IPS DF 6.9 (cell line): Measurements from ENCODE around the gene AP3S2.
A peak's percentile ranks its signal among the peaks of the same experiment; 100 is the strongest.
"Not testable (repeated sequence)": the region's sequence is repeated elsewhere in the genome, so short reads cannot be mapped to it uniquely, and the experiment has no call there.

Experiments
- DNase-seq: peaks from one replicate; pipeline ENCODE4 v3.0.0-alpha.2; 2013; ENCODE audit warnings: low read depth, low spot score
- H3K27ac ChIP-seq: one replicate; pipeline ENCODE4 v1.5.1; 2013; ENCODE audit warnings: low read length, control low read depth
- H3K27me3 ChIP-seq: 2 replicates; pipeline ENCODE4 v1.6.1; 2013; ENCODE audit warnings: mild to moderate bottlenecking, low read length; ENCODE audit not compliant: control insufficient read depth, insufficient read depth
- H3K36me3 ChIP-seq: 2 replicates; pipeline ENCODE4 v1.6.1; 2013; ENCODE audit warnings: low read length; ENCODE audit not compliant: control insufficient read depth, insufficient read depth
- H3K4me1 ChIP-seq: 2 replicates; pipeline ENCODE4 v1.6.1; 2013; ENCODE audit warnings: low read length; ENCODE audit not compliant: control insufficient read depth, insufficient read depth
- H3K4me3 ChIP-seq: 2 replicates; pipeline ENCODE4 v1.5.1; 2013; ENCODE audit warnings: mild to moderate bottlenecking, low read length
- H3K9me3 ChIP-seq: 2 replicates; pipeline ENCODE4 v1.6.1; 2013; ENCODE audit warnings: low read length, inconsistent platforms; ENCODE audit not compliant: control insufficient read depth, insufficient read depth
- WGBS: extraction: QIAGEN DNeasy Blood & Tissue Kit; methylation state at CpG from one replicate; pipeline ENCODE4 v1.1.7; 2013; ENCODE audit warnings: mixed read lengths, missing lambda C conversion rate; ENCODE audit not compliant: insufficient read length, insufficient coverage; 5-methylcytosine and 5-hydroxymethylcytosine counted together

AP3S2 gene

DNA sequence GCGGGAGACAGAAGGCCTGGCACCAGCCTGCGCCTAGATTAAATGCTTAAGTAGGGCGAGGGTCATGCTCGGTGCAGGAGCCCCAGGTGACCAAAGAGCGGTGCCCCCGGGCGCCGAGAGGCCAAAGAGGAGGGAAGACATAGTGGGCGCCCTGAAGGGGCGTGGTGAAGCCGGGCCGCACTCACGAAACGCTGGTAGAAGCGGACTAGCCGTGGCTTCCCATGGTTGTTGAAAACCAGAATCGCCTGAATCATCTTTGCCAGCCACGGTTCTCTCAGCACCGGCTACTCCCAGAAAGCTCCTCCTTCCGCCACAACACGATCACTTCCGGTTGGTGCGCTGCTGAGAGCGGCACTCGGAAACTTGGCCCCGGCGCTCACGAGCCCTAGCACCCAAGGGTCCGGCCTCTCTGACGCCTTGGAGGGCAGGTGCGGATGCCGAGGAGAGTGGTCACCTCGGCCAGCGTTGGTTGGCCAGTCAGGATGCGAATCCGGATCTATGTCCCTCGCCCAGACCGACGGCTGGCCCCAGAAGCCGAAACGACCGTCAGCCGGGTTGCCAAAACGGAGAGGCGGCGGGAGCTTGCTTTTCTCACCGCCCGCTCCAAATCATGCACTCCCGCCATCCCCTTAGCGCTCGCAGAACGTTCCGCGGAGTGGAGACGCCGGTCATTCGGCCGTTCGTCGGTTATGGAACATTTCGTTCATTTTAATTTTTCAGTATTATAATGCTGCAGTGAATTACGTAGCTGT is at the start of gene AP3S2:
TSS of gene AP3S2 (minus strand) at position 299 of the 752 bp plus-strand sequence. CDS start at position 254, 45 bp downstream.
- H3K9me3 ChIP-seq = no peaks in the 10 kb centered on the region
- no peaks in the 10 kb centered on the region for H3K36me3 ChIP-seq
- no CpG with 5 or more reads among the region's 62 CpGs for WGBS
- no peak within 1 kb of the TSS for H3K27ac ChIP-seq
- peak; percentile 84 for DNase-seq
- no peaks in the 10 kb centered on the region for H3K27me3 ChIP-seq
- peak within 1 kb of the TSS; percentile 81 for H3K4me3 ChIP-seq
- H3K4me1 ChIP-seq = no peaks in the 10 kb centered on the region

DNA sequence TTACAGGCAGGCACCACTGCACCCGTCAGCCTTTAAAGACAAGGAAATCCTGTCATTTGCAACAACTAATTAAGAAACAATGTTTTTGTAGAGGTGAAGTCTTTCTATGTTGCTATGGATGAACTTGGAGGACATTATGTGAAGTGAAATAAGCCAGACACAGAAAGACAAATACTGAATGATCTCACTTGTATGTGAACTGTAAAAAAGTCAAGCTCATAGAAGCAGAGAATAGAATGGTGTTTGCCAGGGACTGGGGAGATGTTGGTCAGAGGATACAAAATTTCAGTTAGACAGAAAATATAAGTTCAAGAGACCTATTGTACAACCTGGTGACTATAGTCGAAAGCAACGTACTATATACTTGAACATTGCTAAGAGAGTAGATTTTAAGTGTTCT is 46.1 kb upstream of the AP3S2 start:
- H3K36me3 ChIP-seq = no peaks in the 10 kb centered on the region
- no peaks in the 10 kb centered on the region for H3K27me3 ChIP-seq
- no peaks in the 10 kb centered on the region for H3K9me3 ChIP-seq
- WGBS = no CpG with 5 or more reads among the region's 3 CpGs
- H3K4me3 ChIP-seq = no peak overlapping the region
- no peak overlapping the region for H3K27ac ChIP-seq
- DNase-seq = no peak
- H3K4me1 ChIP-seq = no peaks in the 10 kb centered on the region

DNA sequence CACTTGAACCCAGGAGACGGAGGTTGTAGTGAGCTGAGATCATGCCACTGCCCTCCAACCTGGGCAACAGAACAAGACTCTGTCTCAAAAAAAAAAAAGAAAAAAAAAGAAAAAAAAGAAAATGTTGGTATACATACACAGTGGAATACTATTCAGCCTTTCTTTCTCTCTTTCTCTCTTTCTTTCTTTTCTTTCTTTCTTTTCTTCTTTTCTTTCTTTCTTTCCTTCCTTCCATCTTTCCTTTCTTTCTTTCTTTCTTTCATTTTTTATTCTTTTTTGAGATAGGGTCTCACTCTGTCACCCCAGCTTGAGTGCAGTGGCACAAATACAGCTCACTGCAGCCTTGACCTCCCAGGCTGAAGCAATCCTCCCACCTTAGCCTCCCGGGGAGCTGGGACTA is 45.6 kb upstream of the AP3S2 start:
- not testable (repeated sequence) for H3K9me3 ChIP-seq, H3K4me3 ChIP-seq, H3K36me3 ChIP-seq, H3K27me3 ChIP-seq, H3K4me1 ChIP-seq, DNase-seq, H3K27ac ChIP-seq
- WGBS = no CpG with 5 or more reads among the region's 2 CpGs

DNA sequence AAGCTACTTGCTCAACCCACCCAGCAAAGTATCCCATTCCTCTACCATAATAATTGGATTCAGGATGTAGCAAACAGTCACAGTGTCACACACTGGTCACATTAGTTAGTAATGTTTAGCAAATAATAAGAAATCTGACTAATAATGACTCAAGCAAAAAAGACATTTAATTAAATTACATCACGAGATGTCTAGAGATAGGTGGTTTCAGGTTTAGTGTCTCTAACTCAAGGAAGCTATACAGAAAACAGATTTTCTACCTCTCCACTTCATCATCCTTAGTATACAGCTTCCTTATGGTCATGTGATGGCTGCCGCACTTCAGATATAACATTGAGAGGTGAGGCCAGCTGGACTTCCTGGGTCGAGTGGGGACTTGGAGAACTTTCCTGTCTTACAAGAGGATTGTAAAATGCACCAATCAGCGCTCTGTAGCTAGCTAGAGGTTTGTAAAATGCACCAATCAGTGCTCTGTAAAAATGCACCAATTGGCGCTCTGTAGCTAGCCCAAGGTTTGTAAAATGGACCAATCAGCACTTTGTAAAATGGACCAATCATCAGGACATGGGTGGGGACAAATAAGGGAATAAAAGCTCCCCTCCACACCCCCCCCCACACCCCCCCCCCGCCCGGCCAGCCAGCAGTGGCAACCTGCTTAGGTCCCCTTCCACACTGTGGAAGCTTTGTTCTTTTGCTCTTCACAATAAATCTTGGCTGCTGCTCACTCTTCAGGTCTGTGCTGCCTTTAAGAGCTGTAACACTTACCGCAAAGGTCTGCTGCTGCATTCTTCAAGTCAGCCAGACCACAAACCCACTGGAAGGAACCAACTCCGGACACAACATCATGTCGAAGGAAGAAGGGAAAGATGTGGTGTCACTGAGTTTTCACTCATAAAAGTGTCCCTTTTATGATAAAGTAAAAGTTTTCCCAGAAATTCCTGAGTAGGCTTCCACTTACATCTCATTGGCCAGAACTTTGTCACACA is 43.9 kb upstream of the AP3S2 start:
- no peak overlapping the region for H3K4me3 ChIP-seq
- H3K27ac ChIP-seq = no peak overlapping the region
- H3K36me3 ChIP-seq = no peaks in the 10 kb centered on the region
- no peaks in the 10 kb centered on the region for H3K9me3 ChIP-seq
- H3K4me1 ChIP-seq = no peaks in the 10 kb centered on the region
- no peak for DNase-seq
- no peaks in the 10 kb centered on the region for H3K27me3 ChIP-seq
- WGBS = no CpG with 5 or more reads among the region's 10 CpGs

DNA sequence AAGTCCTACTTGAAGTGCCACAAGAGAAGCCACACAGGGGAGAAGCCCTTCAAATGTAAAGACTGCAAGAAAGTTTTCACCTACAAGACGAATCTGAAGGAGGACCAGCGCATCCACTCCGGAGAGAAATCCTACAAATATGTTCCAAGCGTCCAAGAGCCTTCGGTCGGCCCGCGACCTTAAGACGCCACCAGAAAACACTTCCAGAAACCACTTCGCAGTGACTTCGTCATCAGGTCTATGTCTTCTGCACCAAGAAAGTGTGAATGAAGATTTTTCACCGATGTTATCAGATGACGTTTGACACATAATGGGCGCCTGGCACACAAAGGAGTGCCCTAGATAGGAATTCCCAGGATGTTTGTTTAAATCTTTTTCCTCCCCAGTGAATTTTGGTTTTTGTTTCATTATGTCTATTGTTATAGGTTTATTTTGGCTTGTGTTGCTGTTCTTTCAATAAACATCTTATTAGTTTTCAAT is 43.0 kb upstream of the AP3S2 start:
- WGBS = no CpG with 5 or more reads among the region's 14 CpGs
- Histone ChIP-seq H3K4me1 (no peaks in the 10 kb centered on the region), H3K27me3 (no peaks in the 10 kb centered on the region), H3K27ac (no peak overlapping the region), H3K4me3 (no peak overlapping the region), H3K36me3 (no peaks in the 10 kb centered on the region), H3K9me3 (no peaks in the 10 kb centered on the region)
- DNase-seq = no peak

DNA sequence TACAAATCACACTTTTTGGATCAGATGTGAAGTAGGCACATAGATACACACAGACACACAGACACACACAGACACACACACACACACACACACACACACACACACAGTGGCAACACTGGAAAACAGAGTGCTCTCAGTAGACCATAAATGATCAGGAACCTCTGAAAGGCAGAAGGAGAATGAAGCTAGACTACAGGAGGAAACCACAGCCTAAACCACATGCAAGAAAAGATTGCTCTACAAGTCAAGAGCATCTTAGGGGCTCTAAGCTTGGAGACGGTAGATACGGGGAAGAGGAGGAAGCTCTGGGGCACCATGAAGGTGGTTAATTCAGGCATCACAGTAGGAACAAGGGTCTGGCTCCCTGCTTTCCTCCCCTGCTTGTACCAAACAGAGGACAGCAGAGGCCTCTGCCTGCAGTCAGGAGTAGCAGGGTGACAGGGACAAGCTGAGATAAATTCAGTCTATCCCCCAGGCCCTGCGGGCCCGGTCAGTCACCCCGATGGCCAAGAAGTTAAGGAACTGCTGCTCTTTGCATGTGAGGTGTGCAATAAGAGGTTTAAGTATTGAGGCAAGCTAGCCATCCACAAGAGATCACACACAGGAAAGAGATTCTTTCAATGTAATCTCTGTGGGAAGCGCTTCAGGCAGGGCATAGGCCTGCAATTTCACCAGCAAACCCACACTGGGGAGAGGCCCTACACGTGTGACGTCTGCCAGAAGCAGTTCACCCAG is 42.4 kb upstream of the AP3S2 start:
- H3K4me1 ChIP-seq = no peaks in the 10 kb centered on the region
- H3K9me3 ChIP-seq = no peaks in the 10 kb centered on the region
- WGBS = no CpG with 5 or more reads among the region's 8 CpGs
- no peak overlapping the region for H3K27ac ChIP-seq
- no peak overlapping the region for H3K4me3 ChIP-seq
- no peaks in the 10 kb centered on the region for H3K36me3 ChIP-seq
- no peak for DNase-seq
- no peaks in the 10 kb centered on the region for H3K27me3 ChIP-seq

DNA sequence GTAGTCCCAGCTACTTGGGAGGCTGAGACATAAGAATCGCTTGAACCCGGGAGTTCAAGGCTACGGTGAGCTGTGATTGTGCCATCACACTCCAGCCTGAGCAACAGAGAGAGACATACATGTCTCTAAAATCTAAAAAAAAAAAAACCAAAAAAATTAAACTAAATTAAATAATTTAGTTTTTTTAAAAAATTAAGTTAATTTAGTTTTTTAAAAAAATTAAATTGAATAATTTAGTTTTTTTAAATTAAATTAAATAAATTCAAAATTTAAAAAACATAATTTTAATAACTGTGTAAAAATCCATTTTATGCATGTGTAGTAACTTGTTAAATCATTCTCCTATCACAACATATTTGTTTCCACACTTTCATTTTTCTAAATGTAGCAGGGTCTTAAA is 39.1 kb upstream of the AP3S2 start:
- Histone ChIP-seq H3K4me3 (no peak overlapping the region), H3K27me3 (no peaks in the 10 kb centered on the region), H3K27ac (no peak overlapping the region), H3K4me1 (no peaks in the 10 kb centered on the region), H3K9me3 (no peaks in the 10 kb centered on the region), H3K36me3 (no peaks in the 10 kb centered on the region)
- DNase-seq = no peak
- no CpG with 5 or more reads among the region's 3 CpGs for WGBS

DNA sequence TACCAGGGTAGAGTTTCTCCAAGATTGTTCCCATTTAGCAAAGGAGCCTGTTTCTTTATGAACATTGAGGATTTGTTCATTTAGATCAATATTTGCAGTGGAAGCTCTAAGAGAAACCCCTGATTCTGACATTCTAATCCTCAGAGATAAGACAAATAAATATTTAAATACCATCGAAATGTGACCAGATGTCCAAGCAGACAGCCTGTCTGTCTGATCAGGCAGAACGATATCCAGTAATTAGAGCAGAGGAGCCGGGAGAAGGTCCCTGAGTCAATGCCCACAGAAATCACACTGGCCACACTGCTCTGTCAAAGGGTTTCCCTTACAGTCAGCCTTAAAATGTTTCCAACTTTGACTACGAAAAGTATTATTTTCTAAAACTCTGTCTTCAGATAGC is 34.6 kb upstream of the AP3S2 start:
- H3K27me3 ChIP-seq = no peaks in the 10 kb centered on the region
- no peaks in the 10 kb centered on the region for H3K36me3 ChIP-seq
- DNase-seq = no peak
- no peak overlapping the region for H3K27ac ChIP-seq
- H3K4me3 ChIP-seq = no peak overlapping the region
- H3K9me3 ChIP-seq = no peaks in the 10 kb centered on the region
- no peaks in the 10 kb centered on the region for H3K4me1 ChIP-seq
- no CpG with 5 or more reads among the region's 4 CpGs for WGBS

DNA sequence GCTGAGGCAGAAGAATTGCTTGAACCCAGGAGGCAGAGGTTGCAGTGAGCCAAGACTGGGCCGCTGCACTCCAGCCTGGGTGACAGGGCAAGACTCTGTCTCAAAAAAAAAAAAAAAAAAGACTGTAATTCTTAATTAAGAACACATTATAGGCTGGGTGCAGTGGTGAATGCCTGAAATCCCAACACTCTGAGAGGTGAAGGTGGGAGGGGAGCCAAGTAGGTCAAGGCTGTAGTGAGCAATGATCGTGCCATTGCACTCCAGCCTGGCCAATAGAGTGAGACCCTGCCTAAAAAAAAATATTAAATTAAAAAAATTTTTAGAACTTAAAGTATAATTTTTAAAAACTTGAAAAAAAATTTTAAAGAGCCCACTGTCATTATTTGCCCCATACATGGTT is 32.4 kb upstream of the AP3S2 start:
- Histone ChIP-seq H3K36me3 (no peaks in the 10 kb centered on the region), H3K4me1 (no peaks in the 10 kb centered on the region), H3K27ac (no peak overlapping the region), H3K27me3 (no peaks in the 10 kb centered on the region), H3K9me3 (no peaks in the 10 kb centered on the region), H3K4me3 (no peak overlapping the region)
- DNase-seq = no peak
- no CpG with 5 or more reads among the region's 2 CpGs for WGBS

DNA sequence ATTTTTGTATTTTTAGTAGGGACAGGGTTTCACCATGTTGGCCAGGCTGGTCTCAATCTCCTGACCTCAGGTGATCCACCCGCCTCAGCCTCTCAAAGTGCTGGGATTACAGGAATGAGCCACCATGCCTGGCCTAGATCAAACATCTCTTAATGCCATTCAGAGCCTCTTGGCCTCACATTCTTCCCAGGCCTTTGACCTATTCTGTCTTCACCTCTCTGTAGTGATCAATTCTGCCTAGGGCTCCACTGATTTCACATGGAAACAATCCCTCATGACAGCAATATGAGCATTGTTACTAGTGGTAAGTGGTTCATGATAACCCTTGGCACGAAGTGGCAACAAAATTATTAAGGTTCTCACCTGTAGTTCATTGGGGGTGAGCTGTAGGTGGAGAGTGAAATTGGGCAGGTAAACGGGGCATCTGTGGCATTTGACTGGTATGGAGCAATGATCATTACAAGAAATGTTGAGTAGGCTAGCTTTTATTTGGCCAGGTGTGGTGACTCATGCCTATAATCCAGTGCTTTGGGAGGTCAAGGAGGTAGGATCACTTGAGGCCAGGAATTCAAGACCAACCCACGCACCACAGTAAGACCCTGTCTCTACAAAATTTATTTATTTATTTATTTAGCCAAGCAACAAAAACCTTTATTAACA is 23.8 kb upstream of the AP3S2 start:
- Histone ChIP-seq H3K9me3 (no peaks in the 10 kb centered on the region), H3K27me3 (no peaks in the 10 kb centered on the region), H3K4me3 (no peak overlapping the region), H3K4me1 (no peaks in the 10 kb centered on the region), H3K36me3 (no peaks in the 10 kb centered on the region), H3K27ac (no peak overlapping the region)
- no CpG with 5 or more reads among the region's 4 CpGs for WGBS
- DNase-seq = no peak
